Measurements from ENCODE around the gene TEC. TPM values are rescaled to one million over a fixed set of nuclear protein-coding genes. Genes with fewer than 3 reads are reported as not detected.
"Not testable (repeated sequence)": the region's sequence is repeated elsewhere in the genome, so short reads cannot be mapped to it uniquely, and the experiment has no call there.

Gene TEC
- total RNA-seq, 1 donor from 2014 or later, result 3.4 TPM

DNA sequence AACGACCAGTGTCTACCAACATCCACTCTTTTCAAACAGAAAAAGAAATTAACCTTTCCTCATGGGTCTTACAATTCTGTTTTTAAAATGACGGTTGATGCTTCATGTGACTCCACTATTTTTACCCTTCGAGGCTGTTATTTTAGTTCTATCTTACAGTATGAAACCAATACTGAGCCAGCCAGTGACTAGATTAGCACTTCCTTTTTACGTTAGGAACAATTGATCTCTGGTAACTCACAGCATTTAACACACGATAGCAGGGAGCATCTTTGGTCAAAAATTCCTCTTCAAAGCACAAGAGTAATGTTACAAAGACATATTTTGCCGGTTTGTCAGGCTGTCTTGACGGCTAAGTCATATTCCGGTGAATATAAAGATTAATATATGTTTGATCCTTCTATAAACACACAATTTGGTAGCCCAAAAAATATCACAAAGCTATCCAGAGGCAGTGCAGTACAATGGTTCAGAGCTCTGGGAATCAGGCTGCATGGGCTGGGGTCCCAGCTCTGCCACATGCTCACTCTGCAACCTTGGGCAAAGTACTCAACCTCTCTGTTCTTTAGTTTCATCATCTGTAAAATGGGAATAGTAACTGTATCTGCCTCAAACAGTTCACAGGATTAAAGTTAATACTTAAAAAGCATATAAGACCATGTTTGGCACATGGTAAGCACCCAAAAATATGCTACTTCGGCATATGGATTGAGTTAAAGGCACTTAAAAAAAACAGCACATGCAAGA, 72.7 kb downstream of the TEC start:
- DNase-seq (ENCODE audit: low spot score), result no peak

DNA sequence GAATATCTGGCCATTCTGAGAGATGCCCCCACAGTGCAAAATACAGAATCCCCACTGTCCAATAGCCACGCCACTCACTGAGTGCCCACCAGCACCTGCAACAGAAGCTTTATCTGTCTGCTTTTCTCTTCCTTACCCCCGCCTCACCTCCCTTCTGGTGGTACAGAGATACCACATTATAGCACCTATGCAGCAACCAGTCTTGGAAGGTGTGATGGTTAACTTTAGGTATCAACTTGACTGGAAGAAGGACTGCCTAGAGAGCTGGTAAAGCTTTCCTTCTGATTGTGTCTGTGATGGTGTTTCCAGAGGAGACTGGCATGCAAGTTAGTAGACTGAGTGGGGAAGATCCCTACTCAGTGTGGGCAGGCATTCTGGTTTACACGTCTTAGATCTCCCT, 73.8 kb downstream of the TEC start:
- no peak for DNase-seq (ENCODE audit: low spot score)

DNA sequence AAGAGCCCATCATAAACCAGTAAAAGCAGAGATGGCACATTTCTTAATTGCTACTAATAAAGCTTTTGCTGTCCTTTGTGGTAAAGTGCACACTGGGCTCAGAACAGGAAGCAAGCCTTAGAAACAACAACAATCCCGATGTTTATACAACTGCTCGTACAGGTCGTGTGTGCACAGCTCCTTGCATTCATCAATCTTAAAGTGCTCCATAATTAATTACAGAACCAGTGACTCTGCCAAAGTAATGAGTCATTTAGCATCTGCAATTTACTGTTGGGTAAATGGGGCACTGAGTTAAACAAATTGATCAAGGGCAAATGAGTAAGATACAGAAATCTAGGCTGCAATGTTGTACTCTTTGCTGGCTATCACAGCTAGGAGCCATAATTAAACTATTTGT, 74.3 kb downstream of the TEC start:
- DNase-seq (ENCODE audit: low spot score), result no peak

DNA sequence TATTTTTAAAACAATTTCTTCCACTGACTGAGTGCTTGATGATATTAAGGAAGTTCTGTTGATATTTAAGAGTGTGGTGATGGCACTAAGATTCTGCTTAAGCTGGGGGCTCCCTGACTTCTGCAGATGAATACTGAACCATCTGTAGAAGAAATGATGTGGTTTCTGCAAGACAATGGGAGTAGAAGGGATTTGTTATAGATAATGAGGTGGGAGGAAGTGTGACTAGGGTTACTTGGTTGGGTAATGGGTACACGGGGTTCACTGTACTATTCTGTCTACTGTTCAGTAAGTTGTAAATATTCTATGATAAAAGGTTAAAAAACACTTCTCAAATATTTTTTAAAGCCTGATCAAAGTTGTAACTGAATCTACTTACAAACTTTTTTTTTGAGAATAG, 74.7 kb downstream of the TEC start:
- DNase-seq (ENCODE audit: low spot score), result no peak

DNA sequence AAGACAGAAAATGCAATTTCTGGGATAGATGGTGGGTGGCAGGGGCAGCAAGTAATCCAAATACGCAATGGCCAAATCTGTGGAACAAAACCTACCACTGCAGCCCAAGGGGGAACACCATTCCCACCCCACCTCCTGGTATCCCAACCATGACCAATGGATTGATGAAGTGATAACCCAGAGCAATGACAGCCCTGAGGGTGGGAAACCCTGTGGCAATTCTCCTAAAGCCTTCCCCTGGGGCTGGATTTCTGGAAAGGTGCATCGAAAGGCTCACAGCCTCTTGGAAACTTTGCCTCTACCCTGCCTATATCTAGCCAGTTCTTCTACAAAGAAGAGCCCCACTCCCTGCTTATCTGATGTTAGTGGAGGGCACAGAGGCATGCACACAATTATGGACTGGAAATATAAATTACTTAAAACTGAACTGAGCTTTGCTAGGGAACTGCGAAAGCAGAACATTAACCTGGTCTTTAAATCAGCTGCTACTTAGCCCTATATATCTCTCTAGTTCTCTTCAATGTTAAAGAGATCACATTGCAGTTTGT, 75.6 kb downstream of the TEC start:
- DNase-seq (ENCODE audit: low spot score), result no peak

DNA sequence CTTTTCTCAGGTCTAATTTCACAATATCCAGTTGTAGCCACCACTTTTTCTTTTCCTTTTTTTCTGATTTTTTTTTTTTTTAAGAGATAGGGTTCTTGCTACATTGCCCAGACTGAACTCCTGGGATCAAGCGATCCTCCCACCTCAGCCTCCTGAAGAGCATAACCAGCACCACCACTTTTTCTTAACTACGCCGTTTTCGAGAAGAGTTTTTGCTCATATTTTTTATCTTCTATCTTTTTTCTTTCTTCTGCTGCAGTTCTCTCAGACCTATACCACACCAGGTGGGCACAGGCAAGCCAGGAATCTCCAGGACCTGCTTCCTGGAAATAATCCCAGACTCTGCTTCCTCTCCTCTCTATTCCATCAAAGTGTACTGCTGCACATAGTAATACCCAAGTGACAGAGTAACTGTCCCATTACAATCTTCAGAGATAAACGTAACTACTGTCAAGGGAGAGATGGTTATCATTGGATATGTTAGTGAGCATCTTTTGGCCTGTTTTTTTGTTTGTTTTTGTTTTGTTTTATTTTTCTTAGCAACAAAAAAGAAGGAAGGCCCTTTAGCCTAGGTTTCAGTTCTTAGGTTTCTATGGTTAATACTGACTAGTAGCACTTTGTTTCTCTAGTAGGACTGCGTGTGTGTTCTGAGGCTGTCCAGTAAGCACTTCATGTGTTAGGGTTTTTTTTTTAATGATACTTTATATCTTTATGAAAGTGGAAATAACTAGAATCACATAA, 76.4 kb downstream of the TEC start:
- DNase-seq (ENCODE audit: low spot score), result no peak

DNA sequence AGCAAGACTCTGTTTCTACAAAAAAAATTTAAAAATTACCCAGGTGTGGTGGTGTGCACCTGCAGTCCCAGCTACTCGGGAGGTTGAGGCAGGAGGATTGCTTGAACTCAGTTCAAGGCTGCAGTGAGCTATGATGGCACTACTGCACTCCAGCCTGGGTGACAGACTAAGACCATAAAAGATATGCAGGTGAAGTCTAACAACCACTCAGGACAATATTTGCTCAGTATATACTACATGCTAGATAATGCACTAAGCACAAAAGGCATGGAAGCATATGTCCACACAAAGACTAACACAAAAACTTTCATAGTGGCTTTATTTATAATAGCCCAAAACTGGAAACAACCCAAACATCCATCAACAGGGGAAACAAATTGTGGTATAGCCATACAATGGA, 77.9 kb downstream of the TEC start:
- no peak for DNase-seq (ENCODE audit: low spot score)

DNA sequence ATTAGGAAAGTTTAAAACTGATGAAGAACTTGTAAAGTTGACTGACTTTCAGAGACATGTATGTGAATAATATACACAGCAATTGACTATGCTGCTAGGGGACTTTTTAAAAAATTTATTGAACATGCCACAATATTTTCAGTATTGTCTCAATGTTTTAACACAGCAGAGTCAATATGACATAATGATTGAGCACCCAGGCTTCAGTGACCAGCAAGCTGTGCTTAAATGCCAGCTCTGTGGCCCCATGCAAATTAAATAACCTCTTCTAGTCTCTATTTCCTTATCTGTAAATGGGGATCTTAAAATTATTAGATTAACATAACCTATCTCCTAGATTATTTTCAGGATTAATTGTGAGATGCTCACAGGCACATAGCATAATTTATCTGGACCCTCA, 78.8 kb downstream of the TEC start:
- no peak for DNase-seq (ENCODE audit: low spot score)

DNA sequence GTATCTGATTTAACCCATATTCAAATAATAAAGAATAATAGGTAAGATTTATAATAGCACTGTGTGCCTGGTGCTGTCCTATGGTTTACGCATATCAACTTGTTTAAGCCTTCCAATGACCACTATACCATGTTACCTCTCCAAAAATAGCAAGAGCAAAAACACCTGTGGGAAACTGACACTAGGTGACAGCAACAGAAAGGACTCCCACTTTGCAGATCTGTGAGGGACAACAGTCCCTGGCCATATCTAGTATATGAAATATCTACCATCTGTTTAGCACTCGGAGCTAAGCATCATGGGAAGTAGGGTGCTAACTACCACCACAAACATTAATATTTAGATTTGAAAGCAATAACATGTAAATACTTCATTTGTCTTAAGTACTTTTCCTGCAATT, 79.9 kb downstream of the TEC start:
- no peak for DNase-seq (ENCODE audit: low spot score)

DNA sequence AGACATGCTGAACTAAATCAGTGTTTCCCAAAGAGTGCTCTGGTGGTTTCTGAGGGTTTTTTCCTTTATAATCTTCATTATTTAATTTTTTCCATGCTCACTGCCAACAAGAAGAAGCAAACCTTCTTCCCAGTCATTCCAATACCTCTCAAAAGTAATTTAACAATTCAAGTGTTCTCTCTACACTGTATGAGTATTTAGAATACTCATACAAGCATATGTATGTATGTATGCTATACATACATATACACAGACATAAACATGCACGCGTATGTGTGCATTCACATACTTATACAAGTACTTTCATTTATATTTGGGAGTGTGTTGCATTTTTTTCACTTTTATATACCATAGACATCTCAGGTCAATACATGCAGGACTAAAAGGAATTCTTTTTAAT, 81.2 kb downstream of the TEC start:
- no peak for DNase-seq (ENCODE audit: low spot score)

DNA sequence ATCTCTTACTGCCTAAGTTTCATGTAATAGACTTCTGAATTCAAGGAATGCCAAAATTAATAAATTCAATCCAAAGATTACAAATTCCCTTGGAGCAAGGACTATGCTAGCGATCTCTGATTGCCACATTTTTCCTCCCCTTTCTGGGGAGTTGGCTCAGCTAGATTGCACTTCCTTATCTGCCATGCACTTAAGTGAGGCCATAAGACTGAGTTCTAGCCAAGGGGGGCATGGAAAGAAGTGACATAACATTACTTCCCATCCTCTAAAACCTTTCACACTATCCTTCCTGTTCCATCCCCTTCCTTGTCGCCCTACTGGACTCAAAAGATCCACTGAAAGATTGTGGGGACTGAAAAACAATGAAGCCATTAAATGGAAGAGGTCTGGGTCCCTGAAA, 81.8 kb downstream of the TEC start:
- DNase-seq (ENCODE audit: low spot score), result no peak

DNA sequence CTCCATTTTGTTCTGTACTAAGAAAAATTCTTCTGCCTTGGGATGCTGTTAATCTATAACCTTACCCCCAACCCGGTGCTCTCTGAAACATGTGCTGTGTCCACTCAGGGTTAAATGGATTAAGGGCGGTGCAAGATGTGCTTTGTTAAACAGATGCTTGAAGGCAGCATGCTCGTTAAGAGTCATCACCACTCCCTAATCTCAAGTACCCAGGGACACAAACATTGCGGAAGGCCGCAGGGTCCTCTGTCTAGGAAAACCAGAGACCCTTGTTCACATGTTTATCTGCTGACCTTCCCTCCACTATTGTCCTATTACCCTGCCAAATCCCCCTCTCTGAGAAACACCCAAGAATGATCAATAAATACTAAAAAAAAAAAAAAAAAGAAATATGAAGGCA, 82.6 kb downstream of the TEC start:
- not testable (repeated sequence) for DNase-seq (ENCODE audit: low spot score)

DNA sequence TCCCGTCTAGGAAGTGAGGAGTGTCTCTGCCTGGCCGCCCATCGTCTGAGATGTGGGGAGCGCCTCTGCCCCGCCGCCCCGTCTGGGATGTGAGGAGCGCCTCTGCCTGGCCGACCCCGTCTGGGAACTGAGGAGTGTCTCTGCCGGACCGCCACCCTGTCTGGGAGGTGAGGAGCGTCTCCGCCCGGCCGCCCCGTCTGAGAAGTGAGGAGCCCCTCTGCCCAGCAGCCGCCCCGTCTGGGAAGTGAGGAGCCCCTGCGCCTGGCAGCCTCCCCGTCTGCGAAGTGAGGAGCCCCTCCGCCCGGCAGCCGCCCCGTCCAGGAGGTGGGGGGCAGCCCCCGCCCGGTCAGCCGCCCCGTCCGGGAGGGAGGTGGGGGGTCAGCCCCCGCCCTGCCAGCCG, 83.2 kb downstream of the TEC start:
- DNase-seq (ENCODE audit: low spot score), result not testable (repeated sequence)

DNA sequence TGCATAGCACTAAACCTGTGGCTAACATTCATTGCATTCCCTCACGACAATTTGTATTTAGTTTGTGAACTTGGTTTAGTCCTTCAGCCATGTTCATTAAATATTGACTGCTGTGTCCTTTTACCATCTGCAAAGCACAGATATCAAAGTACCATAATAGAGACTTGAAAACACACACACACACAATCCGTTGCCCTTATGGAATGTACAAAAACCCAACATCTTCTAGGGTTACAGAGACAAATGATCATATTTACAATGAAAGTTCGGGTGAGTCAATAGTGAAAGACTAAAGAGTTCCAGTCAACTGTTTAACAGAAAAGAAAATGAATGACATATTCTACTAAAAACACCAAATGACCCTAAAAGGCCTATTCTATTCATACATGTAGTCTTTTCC, 84.8 kb downstream of the TEC start:
- no peak for DNase-seq (ENCODE audit: low spot score)

DNA sequence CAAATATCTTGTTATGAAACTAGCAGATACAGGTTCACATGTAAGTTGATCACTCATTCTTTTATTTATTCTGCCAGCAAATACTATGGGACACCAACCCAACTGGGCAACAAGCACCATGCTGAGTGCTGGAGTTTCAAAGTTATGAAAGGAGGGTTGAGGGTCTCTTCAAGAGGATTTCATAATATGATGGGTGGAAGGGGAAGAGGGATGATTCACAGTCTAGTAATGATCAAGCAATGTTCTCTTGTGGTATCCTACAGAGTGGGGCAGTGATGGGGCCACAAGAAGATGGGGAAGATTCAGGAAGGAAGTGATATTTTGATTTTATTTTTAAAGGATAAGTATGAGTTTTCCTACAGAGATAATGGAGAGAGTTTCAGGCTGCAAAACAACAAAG, 89.4 kb downstream of the TEC start:
- DNase-seq (ENCODE audit: low spot score), result no peak

DNA sequence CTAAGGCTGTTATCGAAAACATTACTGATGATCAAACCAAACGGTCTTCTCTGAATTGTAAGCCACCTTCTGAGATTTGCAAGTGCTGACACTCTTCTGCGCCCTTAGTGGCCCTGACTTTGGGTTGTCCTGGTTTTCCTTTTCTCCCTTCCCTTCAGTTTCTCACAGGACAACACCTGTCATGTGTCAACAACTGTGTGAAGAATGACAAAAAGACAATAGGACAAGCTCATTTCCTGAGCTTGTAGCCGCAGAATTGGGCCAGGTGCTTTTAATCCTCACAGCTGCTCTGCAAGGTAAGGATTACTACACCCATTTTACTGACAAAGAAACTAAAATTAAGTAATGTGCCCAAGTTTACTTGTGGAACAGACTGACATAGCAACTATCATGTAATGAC, 90.7 kb downstream of the TEC start:
- DNase-seq (ENCODE audit: low spot score), result no peak

DNA sequence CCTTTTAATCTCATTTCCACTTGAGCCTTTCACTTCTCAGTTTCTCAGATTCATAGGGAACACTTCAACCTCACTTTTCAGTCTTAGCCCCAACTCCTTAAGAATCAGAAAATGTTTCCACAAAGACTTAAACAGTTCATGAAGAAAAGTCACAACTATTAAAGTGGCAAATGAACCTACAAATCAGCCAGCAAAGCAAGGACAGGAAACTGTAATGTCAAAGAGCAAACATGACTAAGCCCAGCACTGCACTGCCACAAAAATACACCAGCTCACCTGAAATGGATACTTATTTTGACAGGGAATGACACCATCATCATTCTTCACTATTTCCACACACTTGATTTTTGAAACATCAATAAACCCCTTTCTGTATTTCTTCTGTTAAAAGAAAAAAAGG, 93.8 kb downstream of the TEC start:
- DNase-seq (ENCODE audit: low spot score), result no peak

DNA sequence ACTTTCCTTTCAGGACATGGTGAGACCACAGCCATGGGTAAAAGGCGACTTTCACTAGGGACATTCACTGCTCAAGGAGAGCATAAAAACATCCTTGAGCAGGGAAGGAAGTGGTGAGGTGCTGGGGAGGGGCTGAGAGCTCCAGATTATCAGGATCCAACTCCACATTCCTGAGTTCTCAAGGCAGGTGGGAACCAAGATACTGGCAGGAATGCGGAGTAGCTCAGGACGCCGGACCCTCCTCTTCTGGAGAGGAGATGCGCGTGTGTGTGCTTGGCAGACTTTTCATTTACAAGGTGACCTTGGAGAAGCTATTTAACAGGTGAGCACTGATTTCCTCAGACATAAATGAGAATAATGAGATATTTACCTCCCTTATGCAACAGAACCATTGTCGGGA, 94.3 kb downstream of the TEC start:
- no peak for DNase-seq (ENCODE audit: low spot score)

DNA sequence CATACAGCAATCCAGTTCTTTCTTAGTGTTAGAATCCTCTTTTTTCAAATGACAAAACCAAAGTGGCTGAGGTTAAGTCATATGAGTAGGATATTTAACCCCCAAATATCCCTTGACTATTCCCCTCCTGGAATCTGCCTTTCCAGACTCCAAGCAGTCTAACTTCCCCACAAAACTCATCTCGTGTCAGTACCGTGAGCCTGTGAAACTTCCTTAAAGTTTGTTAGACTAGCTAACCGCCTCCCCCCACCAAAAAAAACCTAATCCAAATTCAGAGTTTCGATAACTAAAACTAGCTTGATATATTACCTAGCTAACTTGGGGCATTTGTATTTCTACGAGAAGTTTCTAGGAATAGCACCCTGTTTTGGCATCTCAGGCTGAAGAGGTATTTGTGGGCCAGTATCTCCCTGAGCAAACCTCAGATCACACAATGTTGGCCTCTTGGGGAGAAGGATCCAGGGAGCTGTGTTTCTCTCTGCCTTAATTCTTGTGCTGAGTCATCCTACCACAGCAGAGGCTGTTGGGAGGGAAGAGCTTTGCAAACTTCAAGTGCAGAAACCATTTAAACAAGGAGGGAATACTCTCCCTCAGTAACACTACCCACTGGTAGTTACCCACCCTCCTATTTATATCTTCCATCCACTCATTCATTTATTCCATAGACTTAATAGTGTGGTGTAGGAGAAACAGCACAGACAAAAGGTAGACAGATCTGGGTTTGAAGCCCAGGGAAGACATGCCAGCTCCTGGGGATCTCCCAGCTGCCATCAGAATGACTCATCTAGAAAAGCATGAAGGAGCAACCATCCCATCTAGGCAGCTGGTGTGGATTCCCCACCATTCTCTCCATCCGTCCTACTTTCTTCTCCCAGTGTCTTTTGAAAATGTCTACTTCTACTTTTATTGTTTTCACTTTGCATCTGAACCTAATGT, 96.3 kb downstream of the TEC start:
- DNase-seq (ENCODE audit: low spot score), result no peak

DNA sequence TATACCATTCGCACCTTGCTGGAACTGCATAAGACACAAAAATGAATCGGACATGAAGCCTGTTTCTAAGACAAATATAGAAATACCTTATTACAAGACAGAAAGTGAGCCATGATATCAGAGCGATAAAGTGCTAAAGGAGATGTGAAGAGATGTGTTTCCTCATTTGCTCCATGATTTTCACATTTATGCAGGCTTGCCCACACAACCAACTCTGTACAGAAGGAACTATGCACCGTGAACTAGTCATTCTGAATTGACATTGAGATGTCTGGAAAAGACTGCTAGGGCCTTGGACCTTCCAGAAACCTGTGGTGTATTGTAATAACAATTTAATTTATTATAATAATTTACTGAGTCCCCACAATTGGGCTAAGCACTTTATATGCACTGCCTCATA, 97.0 kb downstream of the TEC start:
- no peak for DNase-seq (ENCODE audit: low spot score)

DNA sequence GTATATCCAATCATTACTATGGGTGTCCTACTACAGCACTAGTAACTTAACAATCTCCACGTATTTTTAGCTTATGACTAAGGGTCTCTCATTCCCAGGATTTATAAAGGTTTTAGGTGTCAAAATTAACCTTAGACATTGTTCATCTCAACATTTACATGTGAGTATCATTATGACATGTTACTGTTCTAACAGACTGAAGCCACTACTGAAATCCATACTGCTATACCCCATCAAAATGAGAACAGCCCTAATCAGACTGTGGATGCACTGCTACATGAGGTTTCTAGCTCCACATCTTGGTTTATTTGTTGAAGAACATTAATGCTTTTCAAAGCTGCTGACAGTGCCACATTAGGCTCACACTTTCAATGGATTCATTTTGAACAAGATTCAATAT, 100.0 kb downstream of the TEC start:
- DNase-seq (ENCODE audit: low spot score), result no peak

DNA sequence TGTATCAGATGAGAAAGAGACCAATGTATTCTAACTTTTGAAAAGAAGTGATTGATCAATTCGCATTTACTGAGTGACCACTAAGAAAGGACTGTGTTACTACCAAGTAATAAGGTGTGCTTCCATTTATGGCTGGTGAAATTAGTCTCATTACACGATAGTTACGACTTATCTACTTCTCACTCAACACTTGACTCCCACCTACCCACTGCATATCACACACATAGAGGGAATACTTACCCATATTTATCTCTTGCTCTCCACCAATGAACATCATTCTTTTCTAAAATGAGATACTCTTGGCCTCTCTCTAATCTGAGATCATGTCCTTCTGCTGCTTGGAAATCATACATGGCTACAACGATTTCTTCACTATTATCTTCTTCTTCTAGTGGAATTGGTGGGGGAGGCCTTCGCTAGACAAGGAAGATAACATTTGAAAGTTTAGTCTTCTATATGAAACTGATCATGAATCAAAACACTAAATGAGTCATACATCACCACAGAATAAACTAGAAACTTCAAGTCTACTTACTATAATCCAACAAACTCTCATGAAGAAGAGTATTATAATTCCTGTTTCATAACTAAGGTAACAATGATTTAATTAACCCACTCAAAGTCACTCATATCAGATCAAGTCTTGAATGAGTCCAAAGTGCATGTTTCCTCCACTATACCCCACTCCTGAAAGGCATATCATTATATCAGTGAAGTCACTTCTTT, 101.9 kb downstream of the TEC start:
- DNase-seq (ENCODE audit: low spot score), result no peak
